Raji (cell line): ENCODE measurements around the gene CAPN7.

Source experiments
- POLR2A ChIP-seq: IDR thresholded peaks from 2 replicates; pipeline ENCODE4 v1.6.1; 2011; ENCODE audit warnings: low read depth, low read length, control low read depth; ENCODE audit not compliant: insufficient read depth

CAPN7 gene

GRCh38 chr3:15220056-15220455 lies 14.0 kb downstream of the CAPN7 start:
- no peak for TF ChIP-seq POLR2A

DNA sequence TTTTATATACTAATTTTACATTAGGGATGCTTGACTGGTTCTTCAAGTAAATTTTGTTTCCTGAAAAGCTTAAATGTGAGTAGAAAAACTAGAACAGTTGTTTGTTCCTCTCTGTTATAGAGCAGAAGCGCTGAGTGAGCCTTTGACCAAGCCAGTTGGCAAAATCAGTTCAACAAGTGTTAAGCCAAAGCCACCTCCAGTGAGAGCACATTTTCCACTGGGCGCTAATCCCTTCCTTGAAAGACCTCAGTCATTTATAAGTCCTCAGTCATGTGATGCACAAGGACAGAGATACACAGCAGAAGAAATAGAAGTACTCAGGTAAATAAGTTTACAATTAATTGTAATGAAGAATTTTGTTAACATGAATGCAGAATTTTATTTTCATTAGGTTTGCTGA lies 14.6 kb downstream of the CAPN7 start:
- TF ChIP-seq POLR2A = no peak

DNA sequence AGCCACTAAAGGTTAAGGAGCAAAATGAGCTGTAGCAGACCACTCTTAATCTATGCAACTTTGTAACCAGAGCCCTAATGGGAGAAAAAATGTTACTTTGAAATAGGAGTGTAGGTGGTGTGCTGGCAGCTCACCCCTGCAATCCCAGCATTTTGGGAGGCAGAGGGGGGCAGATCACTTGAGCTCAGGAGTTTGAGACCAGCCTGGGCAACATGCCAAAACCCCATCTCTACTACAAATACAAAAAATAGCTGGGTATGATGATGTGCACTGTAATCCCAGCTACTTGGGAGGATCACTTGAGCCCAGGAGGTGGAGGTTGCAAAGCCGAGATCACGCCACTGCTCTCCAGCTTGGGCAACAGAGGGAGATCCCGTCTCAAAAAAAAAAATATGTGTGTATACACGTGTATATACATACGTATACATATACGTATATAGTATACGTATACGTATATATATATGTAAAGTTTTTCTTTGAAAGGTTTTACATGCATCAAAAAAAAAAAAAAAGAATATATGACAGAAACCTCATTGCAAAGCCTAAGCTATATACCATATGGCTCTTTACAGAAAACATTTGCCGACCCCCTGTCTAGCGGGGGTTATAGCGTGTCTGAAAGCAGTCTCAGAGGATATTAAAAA lies 15.7 kb downstream of the CAPN7 start:
- no peak for TF ChIP-seq POLR2A

GRCh38 chr3:15223685-15224572 lies 17.9 kb downstream of the CAPN7 start:
- TF ChIP-seq POLR2A = no peak

DNA sequence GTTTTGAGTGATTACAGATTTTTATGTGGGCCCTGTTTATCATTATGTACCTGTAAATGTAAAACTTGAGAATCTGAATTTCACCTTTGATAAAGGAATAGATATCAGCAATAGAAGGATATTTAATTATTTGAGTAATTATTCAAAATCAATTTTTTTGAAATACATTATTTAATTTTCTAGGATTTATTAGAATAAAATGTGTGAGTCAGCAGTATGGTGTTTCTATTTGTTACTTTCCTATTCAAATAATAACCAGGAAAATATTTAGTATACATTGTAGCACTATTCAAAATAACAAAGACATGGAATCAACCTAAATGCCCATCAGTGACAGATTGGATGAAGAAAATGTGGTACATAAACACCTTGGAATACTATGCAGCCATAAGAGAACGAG lies 22.1 kb downstream of the CAPN7 start:
- TF ChIP-seq POLR2A = no peak

- TF ChIP-seq POLR2A = no peak
Observed at GRCh38 chr3:15229262-15229661, 23.2 kb downstream of the CAPN7 start.

- TF ChIP-seq POLR2A = no peak
Observed at GRCh38 chr3:15241341-15241740, 35.3 kb downstream of the CAPN7 start.

- no peak for TF ChIP-seq POLR2A
Observed at GRCh38 chr3:15243822-15244482, 37.9 kb downstream of the CAPN7 start.

DNA sequence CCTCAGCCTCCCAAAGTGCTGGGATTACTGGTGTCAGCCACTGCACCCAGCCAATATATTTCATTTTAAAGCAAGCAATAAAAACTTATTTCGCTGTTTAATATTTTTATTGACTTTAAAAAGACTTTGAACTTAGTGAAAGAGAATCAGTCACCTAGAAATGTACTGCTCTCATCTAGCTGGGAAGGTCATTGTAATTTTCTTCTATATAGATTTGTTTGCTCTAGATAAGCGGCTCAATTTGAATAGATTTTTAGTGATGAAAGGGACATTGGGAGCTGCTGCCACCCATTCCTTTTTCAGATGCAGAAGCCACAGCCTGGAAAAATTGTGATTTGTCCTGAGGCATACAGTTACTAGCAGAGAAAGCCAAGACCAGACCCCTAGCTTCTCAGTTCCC lies 40.1 kb downstream of the CAPN7 start:
- TF ChIP-seq POLR2A = no peak

DNA sequence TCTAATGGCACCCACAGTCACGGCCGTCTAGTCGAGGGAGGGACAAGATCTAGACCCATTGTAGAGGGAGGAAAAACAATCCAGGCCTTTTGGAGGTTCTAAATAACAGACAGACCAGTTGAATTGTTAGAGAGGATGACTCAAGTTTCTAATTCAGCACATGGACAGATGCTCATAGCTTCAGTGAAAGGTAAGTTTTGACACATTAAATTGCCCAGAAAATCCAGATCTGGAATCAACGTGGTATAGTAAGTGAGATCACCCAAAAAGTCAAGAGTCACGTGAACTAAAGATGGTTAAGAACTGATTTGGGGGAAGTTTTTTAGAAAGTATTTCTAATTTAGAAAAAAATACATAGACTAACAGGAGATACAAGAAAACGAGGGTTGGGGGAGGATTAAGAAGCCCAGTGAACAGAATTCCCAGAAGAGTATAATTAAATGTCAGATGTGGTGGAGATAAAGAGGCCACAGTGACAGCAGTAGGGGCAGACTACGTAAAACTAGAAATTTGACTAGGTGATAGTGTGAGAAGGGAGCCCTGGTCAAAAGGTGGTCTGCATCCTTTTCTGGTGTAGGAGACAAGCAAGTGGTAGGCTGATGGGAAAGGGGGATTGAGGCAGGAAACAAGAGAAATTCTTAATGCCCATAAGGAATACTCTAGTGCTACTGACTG lies 47.1 kb downstream of the CAPN7 start:
- no peak for TF ChIP-seq POLR2A

DNA sequence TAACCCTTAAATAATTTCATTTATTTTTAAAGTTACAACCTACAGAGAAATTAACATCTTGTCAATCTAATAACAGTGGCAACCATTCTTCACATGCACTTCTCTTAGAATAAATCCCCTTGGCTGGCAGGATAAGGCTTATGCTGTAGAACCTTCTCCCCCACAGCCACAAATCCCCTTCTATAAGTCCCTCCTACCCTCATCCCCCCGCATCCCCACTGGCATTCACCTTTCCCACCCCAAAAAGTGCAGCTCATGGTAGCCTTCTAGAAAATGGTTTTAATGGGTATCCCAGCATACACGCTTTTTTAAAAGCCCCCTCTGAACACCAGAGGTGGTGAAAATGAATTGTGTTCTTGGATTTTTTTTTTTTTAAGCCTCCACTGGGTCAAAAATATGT lies 49.2 kb downstream of the CAPN7 start:
- TF ChIP-seq POLR2A = no peak

- TF ChIP-seq POLR2A = no peak
Observed at GRCh38 chr3:15256861-15257341, 50.9 kb downstream of the CAPN7 start.

- no peak for TF ChIP-seq POLR2A
Observed at GRCh38 chr3:15258720-15259119, 52.7 kb downstream of the CAPN7 start.

GRCh38 chr3:15260531-15260930 lies 54.5 kb downstream of the CAPN7 start:
- no peak for TF ChIP-seq POLR2A

DNA sequence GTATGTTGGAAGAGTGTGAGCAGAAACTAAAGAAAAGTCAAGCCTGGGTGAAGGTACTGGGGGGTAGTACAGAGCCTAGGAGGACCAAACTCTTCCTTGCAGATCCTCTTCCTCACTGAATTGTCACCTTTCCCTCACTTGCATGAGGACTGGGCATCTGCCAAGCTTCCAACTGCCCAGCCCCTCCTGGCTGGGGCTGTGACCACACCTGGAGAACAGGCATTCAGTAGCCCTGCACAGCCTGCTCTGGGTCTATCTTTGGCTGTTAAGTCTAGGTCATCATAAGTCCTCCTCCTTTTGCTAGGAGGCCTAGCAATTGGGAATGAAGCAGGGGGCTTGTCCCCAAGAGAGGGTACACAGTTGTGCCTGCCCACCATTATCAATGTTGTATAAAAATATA lies 55.2 kb downstream of the CAPN7 start:
- no peak for TF ChIP-seq POLR2A
